GM18517 (cell line): ENCODE measurements around the gene PLCXD3.

ENCODE experiments used
- ATAC-seq: cut with Tn5 transposase; IDR thresholded peaks from one replicate; pipeline ENCODE4 v1.9.1; 2021; ENCODE audit warnings: mild to moderate bottlenecking, moderate library complexity; ENCODE audit not compliant: unreplicated experiment

Gene PLCXD3

DNA sequence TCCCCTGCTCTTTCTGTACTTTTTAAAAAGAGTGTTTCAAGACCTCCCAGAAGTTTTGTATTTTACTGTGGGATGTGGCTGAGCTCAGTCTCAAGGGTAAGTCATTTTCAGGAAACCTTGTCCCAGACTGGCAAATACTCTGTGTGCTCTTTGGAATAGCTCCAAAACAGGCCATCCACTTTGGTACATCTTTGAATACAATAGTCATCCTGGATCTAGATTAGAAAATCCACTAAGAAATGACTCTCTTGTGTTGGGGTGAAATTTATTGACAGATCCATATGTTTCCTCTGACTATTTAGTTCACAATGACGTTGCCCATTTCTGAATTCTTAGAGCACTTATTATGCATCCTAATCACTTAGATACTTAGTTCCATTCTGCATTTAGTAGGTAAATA, 95.2 kb downstream of the PLCXD3 start:
- ATAC-seq, result no peak

DNA sequence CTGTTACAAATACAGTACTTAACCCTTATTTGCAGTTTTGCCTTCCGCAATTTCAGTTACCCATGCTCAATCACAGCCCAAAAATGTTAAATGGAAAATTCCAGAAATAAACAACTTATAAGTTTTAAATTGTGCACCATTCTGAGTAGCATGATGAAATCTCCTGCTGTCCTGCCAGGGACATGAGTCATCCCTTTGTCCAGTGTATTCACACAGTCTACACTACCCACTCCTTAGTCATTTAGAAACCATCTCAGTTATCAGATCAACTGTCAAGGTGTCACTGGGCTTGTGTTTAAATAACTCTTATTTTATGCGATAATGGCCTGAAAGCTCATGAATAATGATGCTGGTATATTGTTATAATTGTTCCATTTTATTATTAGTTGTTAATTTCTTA, 95.8 kb downstream of the PLCXD3 start:
- ATAC-seq, result peak; percentile 65

DNA sequence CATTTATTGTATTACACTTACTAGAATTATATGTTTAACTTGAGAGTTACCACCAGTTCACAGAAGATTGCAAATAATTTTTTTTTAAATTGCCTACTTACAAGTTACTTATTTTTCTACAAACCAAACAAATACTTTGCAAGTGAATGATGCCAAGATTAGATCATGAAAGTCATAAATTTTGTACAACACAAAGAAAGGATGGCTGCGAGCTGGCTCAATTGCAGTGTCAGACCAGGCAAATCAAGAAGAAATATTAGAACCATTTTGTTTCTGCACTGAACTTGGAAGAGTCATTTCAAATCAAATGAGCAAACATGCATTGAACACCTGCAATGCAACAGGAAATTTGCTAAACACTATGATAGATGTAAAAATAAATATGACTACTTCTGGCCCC, 97.3 kb downstream of the PLCXD3 start:
- ATAC-seq, result no peak

DNA sequence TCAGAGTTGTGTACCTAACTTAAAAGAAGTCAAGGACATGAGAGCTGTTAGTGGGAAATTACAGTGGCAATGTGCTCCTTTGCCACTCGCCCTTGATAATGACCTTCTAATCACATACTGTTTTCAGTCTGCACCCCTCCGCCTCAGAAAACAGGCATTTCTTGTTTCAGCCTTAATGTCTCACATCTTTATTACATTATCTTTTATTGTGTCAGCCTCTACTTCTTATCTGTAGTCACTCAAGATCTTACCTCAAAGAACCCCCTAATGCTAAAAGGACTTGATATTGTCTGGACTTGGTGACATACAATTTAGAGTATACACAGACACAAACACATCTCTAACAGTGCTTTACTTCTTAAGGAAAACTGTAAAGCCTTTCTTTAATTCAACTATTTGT, 97.9 kb downstream of the PLCXD3 start:
- ATAC-seq, result no peak

DNA sequence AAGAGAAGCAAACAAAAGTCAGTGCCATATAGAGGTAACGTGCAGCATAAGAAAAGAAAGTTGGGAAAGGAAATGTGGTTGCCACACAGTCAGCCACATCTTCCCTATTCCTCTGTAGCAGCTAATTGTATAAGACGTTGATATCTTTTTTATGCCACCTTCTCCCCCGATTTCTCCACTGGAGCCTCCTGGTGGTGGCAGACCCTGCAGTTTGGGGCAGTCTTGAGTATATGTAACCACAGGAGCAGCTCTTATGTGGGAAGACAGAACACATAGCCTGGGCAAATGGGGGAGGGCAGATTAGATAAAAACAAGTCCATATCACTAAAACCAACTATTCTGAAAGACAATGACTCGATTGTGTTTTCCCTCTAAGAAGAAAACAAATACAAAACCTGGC, 99.7 kb downstream of the PLCXD3 start:
- no peak for ATAC-seq

DNA sequence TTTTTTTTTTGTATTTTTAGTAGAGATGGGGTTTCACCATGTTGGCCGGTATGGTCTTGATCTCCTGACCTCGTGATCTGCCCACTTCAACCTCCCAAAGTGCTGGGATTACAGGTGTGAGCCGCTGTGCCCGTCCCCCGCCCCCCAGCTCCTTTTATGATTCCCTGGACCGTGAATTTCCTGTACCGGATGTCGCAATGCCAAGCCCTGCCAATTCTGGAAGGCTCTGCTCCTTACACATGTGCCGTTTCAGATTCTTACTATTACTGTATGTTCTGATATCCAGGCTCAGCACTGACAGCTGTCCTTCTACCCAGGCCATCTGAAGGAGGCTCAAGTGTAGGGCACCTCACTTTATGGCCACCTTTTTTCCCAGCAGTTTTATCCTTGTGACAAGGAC, 100.1 kb downstream of the PLCXD3 start:
- no peak for ATAC-seq

DNA sequence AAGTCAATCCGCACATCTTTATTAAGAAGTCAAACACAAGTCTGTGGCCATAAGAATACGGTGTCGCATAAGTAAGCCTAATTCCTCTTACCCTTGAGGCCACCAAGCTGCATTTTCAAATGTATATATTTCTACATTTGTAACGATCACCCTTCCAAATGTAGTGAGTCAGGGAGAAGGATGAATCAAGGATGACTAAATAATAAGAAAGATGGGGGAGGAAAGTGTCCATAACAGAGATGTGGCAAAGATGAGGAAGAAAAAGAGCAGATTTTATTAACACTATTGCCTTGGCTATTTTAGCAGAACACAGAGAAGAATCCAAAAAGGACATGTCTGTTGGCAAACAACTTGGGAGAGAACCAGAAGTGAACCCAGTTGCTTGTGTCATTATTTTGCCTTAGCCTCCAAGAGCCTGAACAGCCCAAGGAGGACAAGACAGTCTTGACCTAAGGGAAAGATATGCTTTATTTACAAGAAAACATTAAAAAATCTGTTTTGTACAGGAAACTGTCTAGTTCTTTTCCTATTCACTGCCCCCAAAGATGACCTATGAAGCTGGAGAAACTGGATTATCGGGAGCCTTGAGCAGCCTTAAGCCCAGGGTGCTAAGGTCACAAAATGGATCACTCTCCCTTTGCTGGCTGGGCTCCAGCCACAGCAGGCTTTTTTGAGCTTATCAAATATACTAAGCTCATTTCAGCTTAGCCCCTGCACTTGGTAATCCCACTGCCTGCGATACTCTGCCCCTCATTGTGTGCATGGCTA, 101.5 kb downstream of the PLCXD3 start:
- ATAC-seq, result no peak

DNA sequence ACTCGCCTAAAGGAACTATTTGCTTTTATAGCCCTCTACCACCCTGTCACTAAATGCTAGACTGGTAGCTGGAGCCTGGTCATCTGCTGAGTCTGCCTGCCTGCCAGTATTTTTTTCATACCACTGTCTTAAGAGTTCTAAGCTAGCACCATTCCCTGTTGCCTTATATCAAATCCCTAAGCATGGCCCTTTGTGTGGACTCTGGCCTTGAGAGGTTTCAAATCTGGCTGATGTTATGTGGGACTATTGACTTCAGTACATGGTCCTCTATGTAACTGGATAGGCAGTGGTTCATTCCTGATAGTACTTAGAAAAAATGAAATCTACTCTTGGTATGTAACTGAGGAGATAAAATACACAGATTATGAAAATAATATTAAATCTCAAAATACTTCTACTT, 103.5 kb downstream of the PLCXD3 start:
- no peak for ATAC-seq

DNA sequence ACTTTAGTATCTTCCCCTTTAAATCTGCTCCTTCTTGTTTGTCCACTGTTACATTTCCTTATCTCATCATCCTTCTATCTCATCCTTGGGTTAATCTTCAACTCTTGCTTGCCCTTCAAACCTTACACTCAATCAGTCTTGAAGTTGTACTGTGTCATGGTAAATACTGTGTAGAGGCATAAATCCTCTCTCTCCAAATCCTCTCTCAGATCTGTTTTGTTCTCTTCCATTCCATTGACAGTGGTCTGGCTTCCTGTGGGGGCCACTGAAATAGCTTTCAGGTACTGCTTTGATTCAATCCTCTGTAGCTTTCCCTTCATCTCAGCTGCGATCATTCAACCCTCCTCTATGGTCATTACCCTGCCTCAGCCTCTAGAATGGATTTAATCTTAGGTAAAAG, 104.0 kb downstream of the PLCXD3 start:
- ATAC-seq, result no peak

DNA sequence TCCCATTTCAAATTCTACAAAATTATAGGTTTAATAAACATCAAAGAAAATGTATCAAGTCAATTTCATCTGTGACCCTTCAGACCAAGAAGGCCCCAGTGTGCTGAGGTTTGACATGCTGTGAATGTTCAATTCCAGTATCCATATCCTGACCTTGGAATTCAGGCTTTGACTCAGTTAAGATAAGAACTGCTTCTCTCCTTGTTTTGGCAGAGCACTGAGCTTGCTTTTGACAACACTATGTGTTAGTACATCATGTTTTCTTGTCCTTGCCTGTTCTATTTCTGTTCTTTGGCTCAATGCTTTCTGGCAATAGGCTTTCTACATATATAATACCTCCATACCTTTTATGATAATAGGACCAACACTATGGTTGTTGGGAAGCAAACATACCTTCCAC, 105.6 kb downstream of the PLCXD3 start:
- ATAC-seq, result no peak

DNA sequence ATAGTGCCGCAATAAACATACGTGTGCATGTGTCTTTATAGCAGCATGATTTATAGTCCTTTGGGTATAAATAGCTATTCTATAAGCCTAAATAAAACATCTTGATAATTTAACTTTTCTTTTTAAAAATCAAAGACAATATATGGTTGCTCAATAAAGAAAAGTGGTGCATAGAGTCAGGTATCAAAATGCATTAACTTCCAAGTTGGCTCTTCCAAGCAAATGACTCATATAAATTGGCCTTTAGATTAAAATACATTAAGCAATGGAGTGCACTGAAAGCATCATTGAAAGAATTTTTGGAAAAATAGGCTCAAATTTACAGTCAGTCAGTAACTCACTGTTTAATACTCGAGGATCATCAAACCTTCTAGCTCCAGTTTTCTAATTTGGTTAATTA, 106.6 kb downstream of the PLCXD3 start:
- no peak for ATAC-seq

DNA sequence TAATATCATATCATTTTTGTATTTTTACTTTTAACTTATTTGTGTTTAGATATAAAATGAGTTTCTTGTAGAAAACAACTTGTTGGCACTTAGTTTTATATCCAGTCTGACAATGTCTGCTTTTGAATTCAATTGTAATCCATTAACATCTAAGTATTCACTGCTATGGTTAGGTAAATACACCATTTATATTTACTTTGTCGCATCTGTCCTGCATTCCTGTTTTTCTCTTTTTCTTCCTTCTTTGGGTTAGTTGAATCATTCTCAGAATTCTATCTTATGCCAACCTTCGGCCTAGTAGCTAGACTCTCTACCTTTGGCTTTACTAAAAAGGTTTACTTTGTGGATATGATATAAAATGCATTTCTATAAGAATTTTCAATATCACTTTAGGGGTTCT, 107.6 kb downstream of the PLCXD3 start:
- no peak for ATAC-seq

DNA sequence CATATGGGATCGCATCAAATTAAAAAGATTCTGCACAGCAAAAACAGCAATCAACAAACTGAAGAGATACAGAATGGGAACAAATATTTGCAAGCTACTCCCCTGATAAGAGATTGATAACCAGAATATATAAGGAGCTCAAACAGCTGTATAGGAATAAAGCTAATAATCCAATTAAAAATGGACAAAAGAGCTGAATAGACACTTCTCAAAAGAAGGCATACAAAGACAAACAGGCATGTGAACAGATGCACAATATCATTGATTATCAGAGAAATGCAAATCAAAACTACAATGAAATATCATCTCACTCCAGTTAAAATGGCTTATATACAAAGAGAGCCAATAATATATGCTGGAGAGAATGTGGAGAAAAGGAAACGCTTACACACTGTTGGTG, 110.6 kb downstream of the PLCXD3 start:
- ATAC-seq, result no peak

DNA sequence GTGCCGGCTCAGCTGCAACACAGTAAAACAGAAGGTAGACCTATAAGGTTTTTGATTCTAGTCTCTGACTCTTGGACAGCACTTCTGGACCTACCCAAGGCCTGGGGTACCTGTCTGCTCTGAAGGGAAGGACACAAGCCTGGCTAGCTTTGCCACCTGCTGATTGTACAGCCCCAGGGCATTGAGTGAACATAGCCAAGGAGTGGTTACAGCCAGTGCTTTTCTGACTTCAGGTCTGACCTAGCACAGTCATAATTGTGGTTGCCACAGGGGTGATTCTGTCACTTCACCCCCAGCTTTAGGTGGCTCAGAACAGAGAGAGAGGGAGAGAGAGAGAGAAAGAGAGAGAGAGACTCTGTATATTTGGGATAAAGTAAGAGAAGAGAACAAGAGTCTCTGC, 118.4 kb downstream of the PLCXD3 start:
- no peak for ATAC-seq

DNA sequence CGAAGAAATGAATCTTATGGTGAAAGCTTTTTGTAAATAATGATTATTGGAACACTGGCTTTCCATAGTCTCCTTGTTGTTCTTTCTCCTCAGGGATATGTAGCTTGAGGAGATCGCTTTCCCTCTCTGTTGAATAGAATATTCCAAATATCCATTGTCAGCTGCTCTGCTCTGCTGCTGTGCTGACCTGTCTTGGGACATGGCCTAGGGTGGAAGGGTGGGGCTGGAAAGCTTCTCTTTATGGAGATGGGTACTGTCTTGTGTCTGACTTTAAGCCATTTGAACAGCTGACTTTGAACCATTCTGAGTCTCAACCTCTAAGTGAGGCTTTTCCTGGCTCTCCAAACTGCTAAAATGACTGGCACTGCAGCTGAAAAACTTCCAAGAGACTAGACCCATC, 135.8 kb downstream of the PLCXD3 start:
- no peak for ATAC-seq

DNA sequence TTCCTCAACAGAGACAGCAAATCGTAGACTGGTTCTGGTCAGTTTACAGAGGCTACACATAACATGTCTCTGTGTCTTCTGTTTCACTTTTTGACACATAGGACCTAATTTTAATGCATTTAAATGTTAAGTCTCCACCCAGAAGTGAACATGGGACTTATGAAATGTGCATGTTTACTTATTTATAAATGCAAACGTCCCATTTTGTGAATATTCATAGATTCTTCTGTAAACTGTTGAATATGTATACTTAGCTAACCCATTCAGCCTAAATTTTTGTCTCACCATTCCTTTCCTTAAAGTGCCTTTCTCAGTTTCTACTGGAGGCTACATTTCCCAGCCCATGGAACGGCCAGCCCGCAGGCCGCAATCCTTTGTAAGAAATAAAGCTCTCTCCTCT, 137.2 kb downstream of the PLCXD3 start:
- no peak for ATAC-seq

DNA sequence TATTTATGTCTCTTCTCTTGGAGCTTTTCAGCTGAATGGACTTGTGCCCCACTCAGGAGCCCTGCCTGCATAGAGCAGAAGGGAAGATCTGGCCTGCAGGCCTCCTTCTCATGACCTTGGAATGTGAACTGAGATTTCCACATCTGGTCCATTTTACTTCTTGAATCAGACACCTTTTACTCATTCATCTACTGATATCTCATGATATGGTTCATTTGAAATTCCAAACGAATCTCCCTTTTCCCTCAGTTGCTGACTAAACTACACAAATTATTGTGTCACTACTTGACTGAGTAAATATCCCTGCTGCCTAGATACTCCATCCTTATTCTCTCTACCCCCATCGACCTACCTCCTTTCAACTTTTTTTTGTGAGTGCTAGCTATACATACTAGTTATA, 138.7 kb downstream of the PLCXD3 start:
- ATAC-seq, result no peak

DNA sequence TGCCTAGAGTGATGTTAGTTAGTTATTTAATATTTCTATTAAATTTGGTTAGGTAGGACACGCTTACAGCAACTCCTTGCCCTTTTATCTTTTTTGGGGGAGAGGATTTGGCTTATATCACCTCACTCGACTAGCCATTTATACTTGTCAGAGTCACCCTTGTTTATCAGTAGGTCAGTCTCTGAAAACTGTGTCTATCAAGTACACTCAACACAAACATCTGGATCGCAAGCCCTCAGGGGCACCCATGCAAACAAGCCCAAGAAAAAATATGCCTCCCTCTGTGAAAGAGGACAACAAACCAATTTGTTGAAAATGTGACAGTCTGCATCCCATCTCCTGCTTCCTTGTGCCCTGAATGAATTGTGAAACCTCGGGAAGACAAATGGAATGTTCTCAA, 139.9 kb downstream of the PLCXD3 start:
- no peak for ATAC-seq

DNA sequence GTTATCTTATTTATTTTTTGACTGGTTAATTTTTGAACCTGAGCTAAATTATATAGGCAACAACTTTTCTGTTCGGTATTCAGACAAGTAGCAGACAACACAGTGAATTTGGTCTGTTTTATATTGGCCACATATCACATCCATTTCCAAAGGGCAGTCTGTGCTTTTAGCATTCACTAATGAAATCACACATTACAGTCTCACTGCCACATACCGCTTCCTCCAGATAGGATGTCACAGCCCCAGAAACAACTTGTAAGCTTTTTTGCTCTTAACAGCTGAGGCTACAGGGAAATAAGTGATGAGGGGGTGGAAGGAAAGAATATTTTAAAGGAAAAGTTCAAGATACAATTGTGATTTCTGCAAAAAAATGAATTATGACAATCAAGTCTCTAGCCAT, 140.6 kb downstream of the PLCXD3 start:
- no peak for ATAC-seq

DNA sequence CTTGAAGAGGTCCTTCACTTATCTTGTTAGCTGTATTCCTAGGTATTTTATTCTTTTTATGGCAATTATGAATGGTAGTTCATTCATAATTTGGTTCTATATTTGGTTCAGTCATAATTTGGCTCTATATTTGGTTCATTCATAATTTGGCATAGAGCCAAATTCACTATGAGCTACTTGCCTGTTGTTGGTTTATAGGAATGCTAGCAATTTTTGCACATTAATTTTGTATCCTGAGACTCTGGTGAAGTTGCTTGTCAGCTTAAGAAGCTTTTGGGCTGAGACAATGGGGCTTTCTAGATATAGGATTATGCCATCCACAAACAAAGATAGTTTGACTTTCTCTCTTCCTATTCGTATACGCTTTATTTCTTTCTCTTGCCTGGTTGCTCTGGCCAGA, 142.2 kb downstream of the PLCXD3 start:
- ATAC-seq, result no peak

DNA sequence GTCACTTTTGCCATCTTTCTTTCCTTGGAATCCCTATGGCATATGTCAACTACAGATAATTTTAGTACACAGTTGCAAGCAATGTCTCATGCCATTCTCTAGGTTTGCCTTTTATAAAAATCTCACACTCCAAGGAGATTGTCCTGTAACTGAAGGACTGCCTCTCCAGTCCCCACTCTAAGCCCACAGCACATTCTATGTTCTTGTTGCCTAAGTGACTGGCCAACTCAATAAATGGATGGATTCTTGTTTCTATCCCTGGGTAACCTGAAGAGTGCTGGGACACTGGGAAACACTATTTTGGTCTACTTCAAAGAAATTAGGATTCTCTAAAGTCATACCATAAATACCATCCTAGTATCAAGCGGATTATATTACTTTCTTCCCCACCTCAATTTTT, 145.0 kb downstream of the PLCXD3 start:
- ATAC-seq, result no peak

DNA sequence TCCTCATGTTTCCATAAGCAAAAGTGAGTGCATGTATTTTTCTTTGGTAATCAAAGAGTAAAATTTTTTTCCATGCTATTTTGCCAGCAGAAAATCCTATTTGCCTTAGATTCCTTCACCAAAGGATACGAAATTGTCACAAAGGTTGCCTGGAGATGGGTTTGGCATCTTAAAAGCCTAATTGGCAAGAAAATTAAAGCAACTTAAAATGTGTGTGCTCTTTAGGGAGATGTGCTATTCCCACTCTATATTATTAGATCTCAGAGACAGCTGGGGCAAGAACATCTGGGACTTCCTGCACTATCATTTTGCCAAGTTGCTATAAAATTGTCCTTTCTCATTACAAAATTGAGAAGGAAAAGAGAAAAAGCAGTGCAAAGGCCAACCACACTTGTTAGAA, 146.1 kb downstream of the PLCXD3 start:
- ATAC-seq, result no peak

DNA sequence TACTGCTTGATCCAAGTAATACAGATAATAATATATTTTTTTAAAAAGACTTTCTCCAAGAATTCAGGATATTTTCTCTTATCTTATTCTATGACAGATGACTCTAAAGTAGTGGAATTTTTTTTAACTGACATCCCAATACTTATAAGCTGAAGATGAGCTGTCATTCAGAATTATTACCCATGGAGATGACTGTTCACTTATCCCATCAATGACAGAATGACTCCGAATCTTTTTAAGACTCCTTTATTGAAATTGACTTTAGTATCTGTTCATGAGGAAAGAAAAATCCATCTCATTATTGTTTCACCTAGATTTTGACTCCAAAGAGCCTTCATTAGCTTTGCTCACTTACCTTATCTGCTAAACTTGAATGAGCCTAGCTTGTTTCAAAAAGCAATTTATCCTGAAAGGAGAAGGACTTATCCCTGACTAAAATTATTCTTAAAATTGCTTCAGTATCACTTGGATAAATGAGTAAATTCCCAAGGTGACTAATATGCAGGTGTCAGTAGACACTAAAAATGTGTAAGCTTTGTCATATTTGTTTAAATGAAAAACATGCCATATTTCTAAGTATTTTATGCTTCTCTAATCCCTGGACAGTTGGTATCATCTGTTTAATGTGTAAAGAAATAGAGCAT, 146.9 kb downstream of the PLCXD3 start:
- ATAC-seq, result no peak
